Suprapubic skin (tissue), 4 donors: Measurements from ENCODE around the gene GNG4.

ENCODE experiments used
- CTCF ChIP-seq, 2 donors: fragments of 200-600 bp in 1 of 2; fragments of 450-650 bp in 1 of 2; sonication (generic) in 1 of 2; IDR thresholded peaks; one replicate each; pipeline ENCODE4 v1.5.1; 2016 to 2019; ENCODE audit warnings: antibody characterized with exemption in 2 of 2, mild to moderate bottlenecking in 1 of 2, moderate library complexity in 1 of 2
- POLR2A ChIP-seq, 2 donors: fragments of 450-650 bp; IDR thresholded peaks; one replicate each; pipeline ENCODE4 v1.6.1; 2017; ENCODE audit warnings: antibody characterized with exemption in 2 of 2, mild to moderate bottlenecking in 2 of 2, moderate library complexity in 2 of 2
- POLR2AphosphoS5 ChIP-seq, 3 donors: sonication (generic); formaldehyde crosslinking; IDR thresholded peaks; one replicate each; pipeline ENCODE4 v1.6.1; 2017; ENCODE audit warnings: antibody characterized with exemption in 3 of 3

GRCh38 chr1:235511470-235512240 is 137.9 kb downstream of the GNG4 start:
- no peak for TF ChIP-seq CTCF (IDR thresholded peaks at IDR 0.05)
- TF ChIP-seq POLR2AphosphoS5 (IDR thresholded peaks at IDR 0.05) = no peak
- no peak for TF ChIP-seq POLR2A (IDR thresholded peaks at IDR 0.05)
